Upper lobe of left lung (tissue), 4 donors: ENCODE results near the gene ITIH6.

Experiments
- CTCF ChIP-seq, 6 experiments: fragments of 450-650 bp in 4 of 6; fragments of 200-600 bp in 2 of 6; sonication (generic) in 2 of 6; IDR thresholded peaks; one replicate each; pipeline ENCODE4 v1.5.1; 2016 to 2019; ENCODE audit warnings: antibody characterized with exemption in 6 of 6
- EP300 ChIP-seq, 4 donors: sonication (generic); formaldehyde crosslinking; IDR thresholded peaks; one replicate each; pipeline ENCODE4 v1.5.1; 2017; ENCODE audit warnings: antibody characterized with exemption in 4 of 4, control low read depth in 2 of 4
- POLR2A ChIP-seq, 4 donors: fragments of 450-650 bp; IDR thresholded peaks; one replicate each; pipeline ENCODE4 v1.5.1; 2016 to 2017; ENCODE audit warnings: antibody characterized with exemption in 4 of 4, mild to moderate bottlenecking in 2 of 4
- POLR2AphosphoS5 ChIP-seq, 2 donors: sonication (generic); formaldehyde crosslinking; IDR thresholded peaks; one replicate each; pipeline ENCODE4 v1.5.1; 2017; ENCODE audit warnings: antibody characterized with exemption in 2 of 2

- TF ChIP-seq CTCF (IDR thresholded peaks at IDR 0.05) (no peak), POLR2A (IDR thresholded peaks at IDR 0.05) (no peak), EP300 (IDR thresholded peaks at IDR 0.05) (no peak), POLR2AphosphoS5 (IDR thresholded peaks at IDR 0.05) (no peak)
Observed at GRCh38 chrX:54821310-54821709, 23.3 kb upstream of the ITIH6 start.
